ENCODE data around the gene RABGAP1L. TPM values are rescaled to one million over a fixed set of nuclear protein-coding genes. Genes with fewer than 3 reads are reported as not detected.

Gene RABGAP1L
- total RNA-seq, 4 donors from 2014 or later: 170 to 282 (median 182) TPM

GRCh38 chr1:174465855-174466254 lies 306.5 kb downstream of the RABGAP1L start:
- no peak for TF ChIP-seq CTCF (IDR thresholded peaks at IDR 0.05)
- TF ChIP-seq POLR2A (IDR thresholded peaks at IDR 0.05): no peak
- Histone ChIP-seq H3K4me3 (no peak overlapping the region), H3K4me1 (no peaks in the 10 kb centered on the region), H3K36me3 (no peaks in the 10 kb centered on the region), H3K27ac (no peak overlapping the region), H3K9me3 (no peaks in the 10 kb centered on the region), H3K27me3 (no peaks in the 10 kb centered on the region)
- no peak for DNase-seq

- Histone ChIP-seq H3K27ac (no peak overlapping the region), H3K4me1 (no peaks in the 10 kb centered on the region), H3K4me3 (no peak overlapping the region), H3K36me3 (no peaks in the 10 kb centered on the region), H3K9me3 (no peaks in the 10 kb centered on the region), H3K27me3 (no peaks in the 10 kb centered on the region)
- TF ChIP-seq CTCF (IDR thresholded peaks at IDR 0.05): no peak
- no peak for TF ChIP-seq POLR2A (IDR thresholded peaks at IDR 0.05)
- no peak for DNase-seq
Observed at GRCh38 chr1:174466607-174467006, 307.3 kb downstream of the RABGAP1L start.

- no peak for DNase-seq
- Histone ChIP-seq H3K4me3 (no peak overlapping the region), H3K9me3 (no peaks in the 10 kb centered on the region), H3K27ac (no peak overlapping the region), H3K36me3 (no peaks in the 10 kb centered on the region), H3K4me1 (no peaks in the 10 kb centered on the region), H3K27me3 (no peaks in the 10 kb centered on the region)
- TF ChIP-seq CTCF (IDR thresholded peaks at IDR 0.05): no peak
- no peak for TF ChIP-seq POLR2A (IDR thresholded peaks at IDR 0.05)
Observed at GRCh38 chr1:174469052-174469451, 309.7 kb downstream of the RABGAP1L start.

GRCh38 chr1:174469687-174470086 lies 310.4 kb downstream of the RABGAP1L start:
- no peaks in the 10 kb centered on the region for H3K36me3 ChIP-seq
- H3K9me3 ChIP-seq: no peaks in the 10 kb centered on the region
- TF ChIP-seq CTCF (IDR thresholded peaks at IDR 0.05) (no peak), POLR2A (IDR thresholded peaks at IDR 0.05) (no peak)
- no peak overlapping the region for H3K27ac ChIP-seq
- no peak overlapping the region for H3K4me3 ChIP-seq
- no peak for DNase-seq
- no peaks in the 10 kb centered on the region for H3K27me3 ChIP-seq
- H3K4me1 ChIP-seq: no peaks in the 10 kb centered on the region

DNA sequence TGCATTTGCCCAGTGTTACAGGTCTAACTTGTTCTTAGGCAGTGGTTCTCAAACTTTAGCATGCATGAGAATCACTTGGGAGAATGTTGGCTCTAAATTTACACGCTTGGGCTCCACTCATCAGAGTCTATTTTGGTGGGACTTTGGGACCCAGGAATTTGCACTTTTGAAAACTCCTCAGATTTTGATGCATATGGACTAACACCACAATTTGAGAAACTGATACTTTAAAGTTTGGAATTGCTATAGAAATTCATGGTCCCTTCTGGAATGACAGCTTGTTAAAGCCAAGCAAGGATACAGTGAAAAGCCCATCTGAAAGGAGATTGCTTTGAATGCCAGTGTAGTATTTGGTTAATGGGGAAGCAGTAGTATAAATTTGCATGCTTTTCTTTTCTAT lies 320.0 kb downstream of the RABGAP1L start:
- Histone ChIP-seq H3K27me3 (no peaks in the 10 kb centered on the region), H3K9me3 (no peaks in the 10 kb centered on the region), H3K27ac (no peak overlapping the region), H3K4me1 (no peaks in the 10 kb centered on the region), H3K36me3 (no peaks in the 10 kb centered on the region), H3K4me3 (no peak overlapping the region)
- no peak for TF ChIP-seq POLR2A (IDR thresholded peaks at IDR 0.05)
- no peak for TF ChIP-seq CTCF (IDR thresholded peaks at IDR 0.05)
- DNase-seq: no peak

- Histone ChIP-seq H3K36me3 (no peaks in the 10 kb centered on the region), H3K9me3 (no peaks in the 10 kb centered on the region), H3K27me3 (no peaks in the 10 kb centered on the region), H3K27ac (no peak overlapping the region), H3K4me3 (no peak overlapping the region), H3K4me1 (no peaks in the 10 kb centered on the region)
- DNase-seq: no peak
- TF ChIP-seq CTCF (IDR thresholded peaks at IDR 0.05): no peak
- TF ChIP-seq POLR2A (IDR thresholded peaks at IDR 0.05): no peak
Observed at GRCh38 chr1:174480324-174480723, 321.0 kb downstream of the RABGAP1L start.

Data from Peyer's patch (tissue), 4 donors.